ENCODE measurements around the gene OTUD5.

The OTUD5 gene, protein sequence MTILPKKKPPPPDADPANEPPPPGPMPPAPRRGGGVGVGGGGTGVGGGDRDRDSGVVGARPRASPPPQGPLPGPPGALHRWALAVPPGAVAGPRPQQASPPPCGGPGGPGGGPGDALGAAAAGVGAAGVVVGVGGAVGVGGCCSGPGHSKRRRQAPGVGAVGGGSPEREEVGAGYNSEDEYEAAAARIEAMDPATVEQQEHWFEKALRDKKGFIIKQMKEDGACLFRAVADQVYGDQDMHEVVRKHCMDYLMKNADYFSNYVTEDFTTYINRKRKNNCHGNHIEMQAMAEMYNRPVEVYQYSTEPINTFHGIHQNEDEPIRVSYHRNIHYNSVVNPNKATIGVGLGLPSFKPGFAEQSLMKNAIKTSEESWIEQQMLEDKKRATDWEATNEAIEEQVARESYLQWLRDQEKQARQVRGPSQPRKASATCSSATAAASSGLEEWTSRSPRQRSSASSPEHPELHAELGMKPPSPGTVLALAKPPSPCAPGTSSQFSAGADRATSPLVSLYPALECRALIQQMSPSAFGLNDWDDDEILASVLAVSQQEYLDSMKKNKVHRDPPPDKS

DNA sequence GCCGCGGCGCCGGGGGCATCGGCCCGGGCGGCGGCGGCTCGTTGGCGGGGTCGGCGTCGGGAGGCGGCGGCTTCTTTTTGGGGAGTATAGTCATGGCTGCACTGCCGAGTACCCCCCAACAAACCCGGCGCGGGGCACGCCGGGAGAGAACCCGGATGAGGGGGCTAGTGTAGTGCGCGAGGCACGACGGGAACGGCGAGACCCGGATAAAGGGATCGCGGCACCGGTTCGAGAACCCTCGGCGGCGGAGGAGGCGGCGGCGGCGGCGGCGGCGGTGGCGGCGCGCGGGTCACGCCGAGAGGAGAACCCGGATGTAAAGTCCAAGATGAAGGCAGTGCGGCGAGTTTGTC is at the start of gene OTUD5:
Gene OTUD5, minus strand, starts transcription at position 131 of the 350 bp plus-strand sequence. Its CDS starts 37 bp downstream, at position 94.
- H3K27me3 ChIP-seq (replicated peaks; ENCODE audit: control insufficient read depth, insufficient read depth, low read length): no peaks in the 10 kb centered on the region
- no peak for DNase-seq (ENCODE audit: low read depth)
- H3K9ac ChIP-seq (ENCODE audit: low read length): peak within 1 kb of the TSS; percentile 90
- H3K4me1 ChIP-seq (ENCODE audit: control insufficient read depth, insufficient read depth, low read length): peaks cover 18% of the 10 kb centered on the region
- H3K4me3 ChIP-seq (ENCODE audit: low read length): peak within 1 kb of the TSS; percentile 82
- peaks cover 7% of the 10 kb centered on the region for H3K36me3 ChIP-seq (ENCODE audit: control insufficient read depth, insufficient read depth, low read length, severe bottlenecking)
- H3K9me3 ChIP-seq (ENCODE audit: control insufficient read depth, low read length): no peaks in the 10 kb centered on the region

DNA sequence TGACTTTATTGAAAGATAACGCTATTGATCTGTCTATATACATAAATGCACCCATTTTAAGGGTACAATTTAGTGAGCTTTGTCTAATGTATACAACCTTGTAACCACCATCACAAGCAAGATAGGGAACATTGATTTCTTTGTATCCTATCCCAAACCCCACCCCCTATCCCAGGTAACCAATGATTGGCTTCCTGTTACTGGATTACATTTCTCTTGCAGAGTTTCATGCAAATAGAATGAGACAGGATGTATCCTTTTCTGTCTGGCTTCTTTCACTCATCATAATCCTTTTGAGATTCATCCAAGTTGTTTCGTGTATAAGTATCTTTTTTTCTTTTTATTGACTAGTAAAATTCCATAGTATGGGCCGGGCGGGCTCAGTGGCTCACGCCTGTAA is 46.3 kb upstream of the OTUD5 start:
- no peak overlapping the region for H3K4me3 ChIP-seq (ENCODE audit: low read length)
- no peaks in the 10 kb centered on the region for H3K4me1 ChIP-seq (ENCODE audit: control insufficient read depth, insufficient read depth, low read length)
- no peaks in the 10 kb centered on the region for H3K9me3 ChIP-seq (ENCODE audit: control insufficient read depth, low read length)
- no peak for DNase-seq (ENCODE audit: low read depth)
- H3K36me3 ChIP-seq (ENCODE audit: control insufficient read depth, insufficient read depth, low read length, severe bottlenecking): peaks cover 4% of the 10 kb centered on the region
- H3K9ac ChIP-seq (ENCODE audit: low read length): no peak overlapping the region
- no peaks in the 10 kb centered on the region for H3K27me3 ChIP-seq (replicated peaks; ENCODE audit: control insufficient read depth, insufficient read depth, low read length)

DNA sequence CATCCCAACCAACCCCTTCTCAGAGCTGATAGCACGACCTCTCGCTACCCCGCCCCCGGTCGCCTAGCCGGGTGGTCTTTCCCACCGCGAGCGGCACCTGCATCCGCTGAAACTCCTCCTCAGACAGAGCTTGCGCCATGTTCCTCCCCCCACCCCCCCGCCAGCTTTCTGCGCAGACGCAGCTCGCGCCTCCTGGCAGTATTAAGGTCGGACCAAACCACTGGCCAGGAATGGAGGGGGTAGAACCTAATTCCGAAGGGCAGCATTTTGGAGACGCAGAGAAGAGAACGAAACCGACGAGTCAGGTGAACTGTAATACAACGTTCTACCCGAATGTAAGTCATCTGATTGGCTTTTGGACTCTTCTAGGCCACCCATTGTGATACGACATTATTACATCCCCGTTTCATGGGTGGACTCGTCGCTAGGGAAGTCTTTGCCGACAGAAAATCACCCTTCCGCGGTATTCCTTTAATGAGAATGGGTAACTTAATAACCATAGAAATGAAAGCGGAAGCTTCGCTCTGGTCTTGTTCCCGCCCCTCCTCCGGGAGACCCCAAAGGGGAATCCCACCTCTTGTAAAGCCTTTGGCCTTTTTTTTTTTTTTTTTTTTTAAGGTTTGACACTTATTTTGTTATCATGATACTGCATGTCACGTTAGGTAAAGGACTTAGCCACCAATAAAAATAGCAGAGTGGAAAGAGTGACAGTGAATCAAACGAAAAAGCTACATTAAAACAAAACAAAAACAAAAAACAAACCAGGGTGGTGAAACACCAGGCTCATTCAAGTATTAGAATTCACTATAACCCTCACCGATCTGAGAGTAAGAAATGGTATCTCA is 44.9 kb upstream of the OTUD5 start, which contains the start of gene GRIPAP1:
Gene GRIPAP1, minus strand, starts transcription at position 174 of the 845 bp plus-strand sequence. Its CDS starts 35 bp downstream, at position 139.
- peaks cover 8% of the 10 kb centered on the region for H3K9me3 ChIP-seq (ENCODE audit: control insufficient read depth, low read length)
- DNase-seq (ENCODE audit: low read depth): peak; percentile 86
- peaks cover 15% of the 10 kb centered on the region for H3K36me3 ChIP-seq (ENCODE audit: control insufficient read depth, insufficient read depth, low read length, severe bottlenecking)
- peaks cover 3% of the 10 kb centered on the region for H3K27me3 ChIP-seq (replicated peaks; ENCODE audit: control insufficient read depth, insufficient read depth, low read length)
- H3K4me1 ChIP-seq (ENCODE audit: control insufficient read depth, insufficient read depth, low read length): no peaks in the 10 kb centered on the region
- peak within 1 kb of the TSS; percentile 95 for H3K9ac ChIP-seq (ENCODE audit: low read length)
- H3K4me3 ChIP-seq (ENCODE audit: low read length): peak within 1 kb of the TSS; percentile 96

DNA sequence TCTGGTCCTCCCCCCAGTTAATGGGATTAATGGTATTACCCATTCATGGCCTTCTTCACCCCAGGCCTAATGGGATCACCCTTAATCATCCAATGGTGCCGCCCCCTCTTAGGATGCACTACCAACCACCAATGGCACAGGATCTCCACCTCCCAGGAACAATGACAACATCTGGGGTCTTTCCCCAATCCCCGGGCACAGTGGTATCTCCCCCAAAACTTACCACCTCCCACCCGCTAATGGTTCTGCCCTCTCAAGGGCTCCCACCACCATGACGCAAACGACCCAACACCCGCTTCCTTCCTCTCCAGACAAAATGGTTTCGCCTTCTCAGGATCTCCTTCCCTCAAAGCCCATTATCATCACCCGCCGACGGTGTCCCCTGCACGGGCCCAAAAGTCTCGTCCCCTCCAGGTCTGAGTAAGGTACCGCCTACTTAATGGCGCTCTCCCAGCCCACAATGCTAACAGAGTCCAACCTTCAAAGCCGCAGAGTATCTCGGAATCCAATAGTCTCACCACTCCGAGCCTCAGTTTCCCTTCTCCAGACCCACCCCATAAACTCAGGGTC is 44.2 kb upstream of the OTUD5 start:
- Histone ChIP-seq H3K27me3 (replicated peaks; ENCODE audit: control insufficient read depth, insufficient read depth, low read length) (peaks cover 3% of the 10 kb centered on the region), H3K4me1 (ENCODE audit: control insufficient read depth, insufficient read depth, low read length) (no peaks in the 10 kb centered on the region), H3K9me3 (ENCODE audit: control insufficient read depth, low read length) (peaks cover 14% of the 10 kb centered on the region), H3K9ac (ENCODE audit: low read length) (peak overlapping the region; percentile 95), H3K36me3 (ENCODE audit: control insufficient read depth, insufficient read depth, low read length, severe bottlenecking) (peaks cover 20% of the 10 kb centered on the region), H3K4me3 (ENCODE audit: low read length) (peak overlapping the region; percentile 96)
- peak; percentile 35 for DNase-seq (ENCODE audit: low read depth)

DNA sequence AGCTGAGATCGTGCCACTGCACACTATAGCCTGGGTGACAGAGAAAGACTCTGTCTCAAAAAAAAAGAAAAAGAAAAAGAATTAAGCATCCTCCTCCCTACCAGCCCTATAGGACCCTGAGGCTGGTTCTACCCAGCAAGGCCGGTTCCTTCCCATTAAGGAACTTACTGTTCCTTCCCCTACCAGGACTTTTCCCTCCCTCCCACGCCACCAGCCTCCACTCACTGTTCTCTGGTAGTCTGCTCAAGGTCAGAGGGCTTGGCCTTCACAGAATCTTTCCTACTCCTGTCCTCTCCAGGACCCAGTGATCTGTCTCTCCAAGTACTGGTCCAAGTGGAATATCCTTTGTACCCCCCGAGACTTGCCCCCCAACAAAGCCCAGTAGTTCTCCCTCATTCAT is 43.2 kb upstream of the OTUD5 start:
- DNase-seq (ENCODE audit: low read depth): no peak
- H3K4me3 ChIP-seq (ENCODE audit: low read length): no peak overlapping the region
- H3K27me3 ChIP-seq (replicated peaks; ENCODE audit: control insufficient read depth, insufficient read depth, low read length): peaks cover 3% of the 10 kb centered on the region
- no peak overlapping the region for H3K9ac ChIP-seq (ENCODE audit: low read length)
- H3K4me1 ChIP-seq (ENCODE audit: control insufficient read depth, insufficient read depth, low read length): no peaks in the 10 kb centered on the region
- peaks cover 26% of the 10 kb centered on the region for H3K36me3 ChIP-seq (ENCODE audit: control insufficient read depth, insufficient read depth, low read length, severe bottlenecking)
- H3K9me3 ChIP-seq (ENCODE audit: control insufficient read depth, low read length): peaks cover 14% of the 10 kb centered on the region

DNA sequence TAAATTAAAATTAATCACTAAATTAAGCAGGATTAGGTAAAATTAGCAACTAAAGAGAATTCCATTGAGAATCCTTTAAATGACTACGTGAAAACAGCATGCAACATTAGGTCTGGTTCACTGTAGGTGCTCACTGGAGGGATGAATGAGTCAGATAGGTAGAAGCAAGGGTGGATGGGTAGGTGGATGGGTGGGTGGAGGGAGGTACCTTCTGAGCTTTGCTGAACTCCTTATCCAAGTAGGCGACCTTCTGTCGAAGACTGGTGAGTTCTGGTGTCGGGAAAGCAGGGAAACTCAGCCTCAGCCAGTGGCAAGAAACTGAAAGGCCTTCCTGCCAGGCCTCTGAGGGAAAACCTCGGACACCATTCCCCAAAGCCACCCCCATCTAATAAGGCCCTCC is 41.6 kb upstream of the OTUD5 start:
- DNase-seq (ENCODE audit: low read depth): no peak
- peaks cover 14% of the 10 kb centered on the region for H3K9me3 ChIP-seq (ENCODE audit: control insufficient read depth, low read length)
- peaks cover 3% of the 10 kb centered on the region for H3K27me3 ChIP-seq (replicated peaks; ENCODE audit: control insufficient read depth, insufficient read depth, low read length)
- H3K4me3 ChIP-seq (ENCODE audit: low read length): no peak overlapping the region
- no peaks in the 10 kb centered on the region for H3K4me1 ChIP-seq (ENCODE audit: control insufficient read depth, insufficient read depth, low read length)
- no peak overlapping the region for H3K9ac ChIP-seq (ENCODE audit: low read length)
- peaks cover 29% of the 10 kb centered on the region for H3K36me3 ChIP-seq (ENCODE audit: control insufficient read depth, insufficient read depth, low read length, severe bottlenecking)

DNA sequence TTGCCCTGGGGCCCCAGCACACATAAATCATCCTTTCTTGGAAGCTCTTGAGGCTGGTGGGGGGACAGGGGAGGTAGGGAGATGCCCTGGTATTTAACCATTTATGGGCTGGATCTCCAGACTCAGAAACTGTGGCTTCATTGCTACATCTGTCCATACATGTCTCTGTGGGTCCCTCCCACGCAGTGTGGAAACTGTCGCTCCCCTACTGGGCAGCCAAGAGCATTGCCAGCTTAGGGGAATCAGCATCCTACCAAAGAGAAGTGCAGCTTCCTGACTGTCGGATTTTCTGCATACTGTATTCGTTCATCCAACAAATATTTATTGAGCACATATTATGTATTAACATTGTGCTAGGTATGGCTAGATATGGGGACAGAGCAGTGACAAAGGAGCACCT is 41.0 kb upstream of the OTUD5 start:
- H3K36me3 ChIP-seq (ENCODE audit: control insufficient read depth, insufficient read depth, low read length, severe bottlenecking): peaks cover 31% of the 10 kb centered on the region
- no peak for DNase-seq (ENCODE audit: low read depth)
- no peaks in the 10 kb centered on the region for H3K4me1 ChIP-seq (ENCODE audit: control insufficient read depth, insufficient read depth, low read length)
- peaks cover 3% of the 10 kb centered on the region for H3K27me3 ChIP-seq (replicated peaks; ENCODE audit: control insufficient read depth, insufficient read depth, low read length)
- H3K4me3 ChIP-seq (ENCODE audit: low read length): no peak overlapping the region
- H3K9me3 ChIP-seq (ENCODE audit: control insufficient read depth, low read length): peaks cover 14% of the 10 kb centered on the region
- no peak overlapping the region for H3K9ac ChIP-seq (ENCODE audit: low read length)

DNA sequence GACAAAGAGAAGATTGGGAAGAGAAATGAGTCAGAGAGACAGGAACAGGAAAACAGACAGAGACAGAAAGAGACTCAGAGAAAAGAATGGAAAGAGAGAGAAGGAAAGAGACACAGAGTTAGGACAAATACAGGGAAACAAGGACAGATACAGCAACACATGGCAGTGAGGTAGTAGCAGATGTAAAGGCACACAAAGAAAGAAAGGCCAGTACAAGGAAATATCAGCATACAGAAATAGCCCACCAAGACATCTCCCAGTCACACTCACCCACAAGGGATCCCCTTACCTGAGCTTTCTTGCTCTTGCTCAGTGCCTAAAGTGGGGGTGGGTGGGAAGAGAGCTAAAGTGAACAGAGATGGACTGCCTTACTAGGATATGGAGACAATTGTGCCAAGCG is 40.5 kb upstream of the OTUD5 start:
- peaks cover 36% of the 10 kb centered on the region for H3K36me3 ChIP-seq (ENCODE audit: control insufficient read depth, insufficient read depth, low read length, severe bottlenecking)
- no peak overlapping the region for H3K9ac ChIP-seq (ENCODE audit: low read length)
- peaks cover 3% of the 10 kb centered on the region for H3K27me3 ChIP-seq (replicated peaks; ENCODE audit: control insufficient read depth, insufficient read depth, low read length)
- H3K4me1 ChIP-seq (ENCODE audit: control insufficient read depth, insufficient read depth, low read length): no peaks in the 10 kb centered on the region
- peaks cover 14% of the 10 kb centered on the region for H3K9me3 ChIP-seq (ENCODE audit: control insufficient read depth, low read length)
- no peak overlapping the region for H3K4me3 ChIP-seq (ENCODE audit: low read length)
- DNase-seq (ENCODE audit: low read depth): no peak

DNA sequence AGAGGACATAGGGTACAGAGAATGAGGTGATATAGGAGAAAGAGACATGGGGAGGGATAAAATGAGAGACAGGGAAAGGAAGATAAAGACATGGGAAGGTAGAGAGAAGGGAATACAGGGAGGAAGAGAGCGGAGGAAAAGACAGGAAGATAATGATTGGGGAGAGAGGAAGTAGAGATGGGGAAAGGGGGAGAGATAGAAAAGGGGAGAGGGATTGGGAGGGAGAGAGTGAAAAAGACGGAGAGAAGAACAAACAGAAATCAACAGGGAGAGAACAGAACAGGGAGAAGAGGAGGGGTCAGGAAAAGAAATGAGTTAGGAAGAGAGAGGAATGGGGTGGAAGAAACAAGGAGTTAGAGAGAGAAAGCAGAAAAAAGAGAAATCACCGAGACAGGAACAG is 40.0 kb upstream of the OTUD5 start:
- H3K27me3 ChIP-seq (replicated peaks; ENCODE audit: control insufficient read depth, insufficient read depth, low read length): peaks cover 3% of the 10 kb centered on the region
- no peak overlapping the region for H3K9ac ChIP-seq (ENCODE audit: low read length)
- H3K4me1 ChIP-seq (ENCODE audit: control insufficient read depth, insufficient read depth, low read length): no peaks in the 10 kb centered on the region
- no peak for DNase-seq (ENCODE audit: low read depth)
- peaks cover 14% of the 10 kb centered on the region for H3K9me3 ChIP-seq (ENCODE audit: control insufficient read depth, low read length)
- H3K4me3 ChIP-seq (ENCODE audit: low read length): no peak overlapping the region
- peaks cover 37% of the 10 kb centered on the region for H3K36me3 ChIP-seq (ENCODE audit: control insufficient read depth, insufficient read depth, low read length, severe bottlenecking)

DNA sequence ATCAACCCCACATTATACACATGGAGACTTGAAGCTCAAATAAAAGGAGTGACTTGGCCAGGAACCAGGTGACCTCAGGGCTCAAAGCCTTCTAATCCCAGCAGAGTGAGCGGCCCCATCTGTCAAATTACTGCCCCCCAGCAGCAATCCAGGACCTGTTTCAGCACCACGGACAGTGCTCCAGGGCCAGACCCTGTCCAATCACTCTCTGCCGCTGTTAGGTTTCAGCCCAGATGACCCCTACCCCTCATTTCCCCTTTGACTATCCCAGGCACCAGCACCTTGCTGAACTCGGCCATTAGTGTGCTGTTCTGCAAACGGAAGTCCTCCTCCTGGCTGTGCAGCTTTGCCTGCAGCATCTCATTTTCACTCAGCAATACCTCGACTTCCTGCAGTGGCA is 39.6 kb upstream of the OTUD5 start:
- H3K36me3 ChIP-seq (ENCODE audit: control insufficient read depth, insufficient read depth, low read length, severe bottlenecking): peaks cover 40% of the 10 kb centered on the region
- peaks cover 3% of the 10 kb centered on the region for H3K27me3 ChIP-seq (replicated peaks; ENCODE audit: control insufficient read depth, insufficient read depth, low read length)
- no peak for DNase-seq (ENCODE audit: low read depth)

DNA sequence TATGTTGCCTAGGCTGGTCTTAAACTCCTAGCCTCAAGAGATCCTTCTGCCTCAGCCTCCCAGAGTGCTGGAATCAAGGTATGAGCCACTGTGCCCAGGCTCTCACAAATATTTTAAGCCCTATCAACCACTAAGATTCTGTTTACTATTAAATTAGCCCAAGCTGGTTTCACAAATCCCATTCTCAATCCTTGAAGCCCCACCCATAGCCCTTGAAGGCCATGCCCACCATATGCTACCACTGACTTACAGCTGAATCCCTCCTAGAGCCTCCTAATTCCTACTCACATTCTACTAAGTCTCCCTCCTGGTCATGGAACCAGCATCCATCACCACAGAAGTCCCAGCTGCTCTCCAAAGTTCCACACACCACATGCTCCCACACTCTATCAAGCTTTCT is 34.9 kb upstream of the OTUD5 start:
- Histone ChIP-seq H3K27me3 (replicated peaks; ENCODE audit: control insufficient read depth, insufficient read depth, low read length) (peaks cover under 1% of the 10 kb centered on the region), H3K36me3 (ENCODE audit: control insufficient read depth, insufficient read depth, low read length, severe bottlenecking) (peaks cover 30% of the 10 kb centered on the region), H3K4me1 (ENCODE audit: control insufficient read depth, insufficient read depth, low read length) (no peaks in the 10 kb centered on the region), H3K4me3 (ENCODE audit: low read length) (no peak overlapping the region), H3K9ac (ENCODE audit: low read length) (no peak overlapping the region), H3K9me3 (ENCODE audit: control insufficient read depth, low read length) (peaks cover 6% of the 10 kb centered on the region)
- DNase-seq (ENCODE audit: low read depth): no peak

More for the DNA sequence above, 39.6 kb upstream of the OTUD5 start:
- Histone ChIP-seq H3K4me3 (ENCODE audit: low read length) (no peak overlapping the region), H3K9me3 (ENCODE audit: control insufficient read depth, low read length) (peaks cover 14% of the 10 kb centered on the region), H3K4me1 (ENCODE audit: control insufficient read depth, insufficient read depth, low read length) (no peaks in the 10 kb centered on the region), H3K9ac (ENCODE audit: low read length) (no peak overlapping the region)

Data from adipocyte (in vitro differentiated cells).